ENCODE results near the gene PHACTR4.

DNA sequence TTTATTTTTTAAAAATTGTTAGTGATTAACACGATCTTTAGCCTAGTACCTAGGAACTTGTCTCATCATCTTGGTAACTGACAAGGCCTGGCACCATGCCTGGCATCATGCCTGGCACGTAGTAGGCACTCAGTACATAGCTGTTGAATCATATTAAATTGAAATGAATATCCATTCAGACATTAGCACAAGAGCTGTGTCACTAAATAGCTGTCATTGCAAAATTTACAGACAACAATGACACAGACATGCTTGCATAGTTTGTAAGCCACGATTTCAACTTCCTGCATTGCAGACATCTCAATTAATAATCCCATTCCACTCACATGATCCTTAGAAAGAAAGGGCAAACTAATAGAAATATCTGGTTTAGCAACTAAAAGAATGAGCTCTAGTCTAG, 15.4 kb upstream of the PHACTR4 start:
- TF ChIP-seq, protein P1, sequence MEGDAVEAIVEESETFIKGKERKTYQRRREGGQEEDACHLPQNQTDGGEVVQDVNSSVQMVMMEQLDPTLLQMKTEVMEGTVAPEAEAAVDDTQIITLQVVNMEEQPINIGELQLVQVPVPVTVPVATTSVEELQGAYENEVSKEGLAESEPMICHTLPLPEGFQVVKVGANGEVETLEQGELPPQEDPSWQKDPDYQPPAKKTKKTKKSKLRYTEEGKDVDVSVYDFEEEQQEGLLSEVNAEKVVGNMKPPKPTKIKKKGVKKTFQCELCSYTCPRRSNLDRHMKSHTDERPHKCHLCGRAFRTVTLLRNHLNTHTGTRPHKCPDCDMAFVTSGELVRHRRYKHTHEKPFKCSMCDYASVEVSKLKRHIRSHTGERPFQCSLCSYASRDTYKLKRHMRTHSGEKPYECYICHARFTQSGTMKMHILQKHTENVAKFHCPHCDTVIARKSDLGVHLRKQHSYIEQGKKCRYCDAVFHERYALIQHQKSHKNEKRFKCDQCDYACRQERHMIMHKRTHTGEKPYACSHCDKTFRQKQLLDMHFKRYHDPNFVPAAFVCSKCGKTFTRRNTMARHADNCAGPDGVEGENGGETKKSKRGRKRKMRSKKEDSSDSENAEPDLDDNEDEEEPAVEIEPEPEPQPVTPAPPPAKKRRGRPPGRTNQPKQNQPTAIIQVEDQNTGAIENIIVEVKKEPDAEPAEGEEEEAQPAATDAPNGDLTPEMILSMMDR (IDR thresholded peaks at IDR 0.05): no peak
- TF ChIP-seq FOXK1 (CRISPR knock-in tag; IDR thresholded peaks at IDR 0.05): no peak
- TF ChIP-seq, protein P2, sequence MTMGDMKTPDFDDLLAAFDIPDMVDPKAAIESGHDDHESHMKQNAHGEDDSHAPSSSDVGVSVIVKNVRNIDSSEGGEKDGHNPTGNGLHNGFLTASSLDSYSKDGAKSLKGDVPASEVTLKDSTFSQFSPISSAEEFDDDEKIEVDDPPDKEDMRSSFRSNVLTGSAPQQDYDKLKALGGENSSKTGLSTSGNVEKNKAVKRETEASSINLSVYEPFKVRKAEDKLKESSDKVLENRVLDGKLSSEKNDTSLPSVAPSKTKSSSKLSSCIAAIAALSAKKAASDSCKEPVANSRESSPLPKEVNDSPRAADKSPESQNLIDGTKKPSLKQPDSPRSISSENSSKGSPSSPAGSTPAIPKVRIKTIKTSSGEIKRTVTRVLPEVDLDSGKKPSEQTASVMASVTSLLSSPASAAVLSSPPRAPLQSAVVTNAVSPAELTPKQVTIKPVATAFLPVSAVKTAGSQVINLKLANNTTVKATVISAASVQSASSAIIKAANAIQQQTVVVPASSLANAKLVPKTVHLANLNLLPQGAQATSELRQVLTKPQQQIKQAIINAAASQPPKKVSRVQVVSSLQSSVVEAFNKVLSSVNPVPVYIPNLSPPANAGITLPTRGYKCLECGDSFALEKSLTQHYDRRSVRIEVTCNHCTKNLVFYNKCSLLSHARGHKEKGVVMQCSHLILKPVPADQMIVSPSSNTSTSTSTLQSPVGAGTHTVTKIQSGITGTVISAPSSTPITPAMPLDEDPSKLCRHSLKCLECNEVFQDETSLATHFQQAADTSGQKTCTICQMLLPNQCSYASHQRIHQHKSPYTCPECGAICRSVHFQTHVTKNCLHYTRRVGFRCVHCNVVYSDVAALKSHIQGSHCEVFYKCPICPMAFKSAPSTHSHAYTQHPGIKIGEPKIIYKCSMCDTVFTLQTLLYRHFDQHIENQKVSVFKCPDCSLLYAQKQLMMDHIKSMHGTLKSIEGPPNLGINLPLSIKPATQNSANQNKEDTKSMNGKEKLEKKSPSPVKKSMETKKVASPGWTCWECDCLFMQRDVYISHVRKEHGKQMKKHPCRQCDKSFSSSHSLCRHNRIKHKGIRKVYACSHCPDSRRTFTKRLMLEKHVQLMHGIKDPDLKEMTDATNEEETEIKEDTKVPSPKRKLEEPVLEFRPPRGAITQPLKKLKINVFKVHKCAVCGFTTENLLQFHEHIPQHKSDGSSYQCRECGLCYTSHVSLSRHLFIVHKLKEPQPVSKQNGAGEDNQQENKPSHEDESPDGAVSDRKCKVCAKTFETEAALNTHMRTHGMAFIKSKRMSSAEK (CRISPR knock-in tag; IDR thresholded peaks at IDR 0.05; ENCODE audit: borderline replicate concordance): no peak
